Measurements from ENCODE around the gene TPX2. TPM values are rescaled to one million over a fixed set of nuclear protein-coding genes. Genes with fewer than 3 reads are reported as not detected.

TPX2 gene
- total and polyA plus RNA-seq, 2 donors (not counting 1 experiment from before 2014, with no cell fraction given), result 0.30 to 0.31 TPM

GRCh38 chr20:31712564-31713311 is 26.4 kb upstream of the TPX2 start:
- intact Hi-C loops (cut with micrococcal nuclease), result no loop called here
- H3K4me3 Mint-ChIP-seq, result no peak overlapping the region

More at GRCh38 chr20:31712564-31713311, 26.4 kb upstream of the TPX2 start:
- no peak for ATAC-seq (ENCODE audit: low read depth)
- Histone ChIP-seq H3K79me2 (ENCODE audit: control insufficient read depth, insufficient read depth, low read length) (peaks cover 82% of the 10 kb centered on the region), H3K9ac (ENCODE audit: low read length) (no peak overlapping the region), H2AFZ (ENCODE audit: insufficient read depth, low read depth, low read length, poor library complexity, severe bottlenecking) (no peak overlapping the region), H3K9me3 (ENCODE audit: control extremely low read depth in 1 of 3, control insufficient read depth in 2 of 3, insufficient read depth in 1 of 3, low read length in 2 of 3) (no peaks in the 10 kb centered on the region), H4K20me1 (ENCODE audit: control insufficient read depth, insufficient read depth, low read length, poor library complexity, severe bottlenecking) (peaks cover 2% of the 10 kb centered on the region), H3K4me3 (ENCODE audit: control extremely low read depth in 1 of 5, extremely low read depth in 1 of 5, insufficient read depth in 1 of 5, low read depth in 2 of 5, low read length in 4 of 5) (no peak overlapping the region), H3K4me1 (ENCODE audit: control insufficient read depth in 2 of 2, insufficient read depth in 2 of 2, low read length in 2 of 2) (peaks cover 11 to 17% of the 10 kb centered on the region in 2 donors), H3K27me3 (replicated peaks in 1 of 4; ENCODE audit: control extremely low read depth in 1 of 4, control insufficient read depth in 3 of 4, insufficient read depth in 4 of 4, low read length in 3 of 4) (no peaks in the 10 kb centered on the region), H3K36me3 (replicated peaks in 1 of 2; ENCODE audit: control extremely low read depth in 1 of 2, control insufficient read depth in 1 of 2, extremely low read depth in 1 of 2, insufficient read depth in 2 of 2, low read length in 1 of 2) (peaks cover 3 to 31% of the 10 kb centered on the region in 2 experiments), H3K27ac (ENCODE audit: low read length in 2 of 2) (no peak overlapping the region), H3K4me2 (replicated peaks; ENCODE audit: low read depth, low read length, poor library complexity, severe bottlenecking) (no peak overlapping the region)
- Mint-ChIP-seq H3K27me3 (no peaks in the 10 kb centered on the region), H3K4me1 (peaks cover 32% of the 10 kb centered on the region), H3K27ac (no peak overlapping the region), H3K9me3 (ENCODE audit: insufficient read depth) (no peaks in the 10 kb centered on the region)
- ChIA-PET POLR2A (no interaction called here), CTCF (interaction anchor here (0.6 to 1.2 kb wide), 3 partner anchors 9 to 55 kb away, joined by 3 to 4 read pairs (median 3); no protein-coding TSS in a partner anchor)
- no peak for DNase-seq
- TF ChIP-seq, protein P1, sequence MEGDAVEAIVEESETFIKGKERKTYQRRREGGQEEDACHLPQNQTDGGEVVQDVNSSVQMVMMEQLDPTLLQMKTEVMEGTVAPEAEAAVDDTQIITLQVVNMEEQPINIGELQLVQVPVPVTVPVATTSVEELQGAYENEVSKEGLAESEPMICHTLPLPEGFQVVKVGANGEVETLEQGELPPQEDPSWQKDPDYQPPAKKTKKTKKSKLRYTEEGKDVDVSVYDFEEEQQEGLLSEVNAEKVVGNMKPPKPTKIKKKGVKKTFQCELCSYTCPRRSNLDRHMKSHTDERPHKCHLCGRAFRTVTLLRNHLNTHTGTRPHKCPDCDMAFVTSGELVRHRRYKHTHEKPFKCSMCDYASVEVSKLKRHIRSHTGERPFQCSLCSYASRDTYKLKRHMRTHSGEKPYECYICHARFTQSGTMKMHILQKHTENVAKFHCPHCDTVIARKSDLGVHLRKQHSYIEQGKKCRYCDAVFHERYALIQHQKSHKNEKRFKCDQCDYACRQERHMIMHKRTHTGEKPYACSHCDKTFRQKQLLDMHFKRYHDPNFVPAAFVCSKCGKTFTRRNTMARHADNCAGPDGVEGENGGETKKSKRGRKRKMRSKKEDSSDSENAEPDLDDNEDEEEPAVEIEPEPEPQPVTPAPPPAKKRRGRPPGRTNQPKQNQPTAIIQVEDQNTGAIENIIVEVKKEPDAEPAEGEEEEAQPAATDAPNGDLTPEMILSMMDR (IDR thresholded peaks at IDR 0.05), result no peak
- no peak for TF ChIP-seq EZH2 (IDR thresholded peaks at IDR 0.05; ENCODE audit: borderline replicate concordance, insufficient read depth, low read depth, low read length, poor library complexity, severe bottlenecking)
- WGBS (ENCODE audit: insufficient coverage), result 76% methylated on average over 2 of the region's 8 CpGs

Data from B cell (primary cell).